Left colon (tissue), 2 donors: Measurements from ENCODE around the gene SLFN14. TPM values are rescaled to one million over a fixed set of nuclear protein-coding genes. Genes with fewer than 3 reads are reported as not detected.
A peak's percentile ranks its signal among the peaks of the same experiment; 100 is the strongest.
"Not testable (repeated sequence)": the region's sequence is repeated elsewhere in the genome, so short reads cannot be mapped to it uniquely, and the experiment has no call there.

Experiments
- ATAC-seq: fragments of 200-7000 bp; cut with Tn5 transposase; one replicate; pipeline ENCODE4 v1.9.1; 2020; ENCODE audit warnings: mild to moderate bottlenecking, moderate library complexity
- DNase-seq, 2 donors: peaks; one replicate each; pipeline ENCODE4 v3.0.0-alpha.2; 2020
- intact Hi-C, 2 donors: fragments of 100-400 bp; cut with DNase I in 1 of 2; cut with micrococcal nuclease in 1 of 2; formaldehyde crosslinking; loops; one replicate each; pipeline versions ENCODE4 v1.11.2 to v1.14.0; 2022; cut with DNase I, micrococcal nuclease
- total RNA-seq, 2 donors: library from RNA; stranded (reverse); fragmentation: NEBNext Ultra II Directional; extraction: Animal tissue kit (Norgen Biotek cat#: 25700); gene quantifications; one replicate each; pipeline ENCODE4 v1.2.1, GENCODE V29; 2021
- donor health status: DM: no; HTN: no; CAD: no.
- donor health status: DM: yes; HTN: yes; CAD: no.

The SLFN14 gene
- total RNA-seq, 2 donors from 2014 or later = not detected

DNA sequence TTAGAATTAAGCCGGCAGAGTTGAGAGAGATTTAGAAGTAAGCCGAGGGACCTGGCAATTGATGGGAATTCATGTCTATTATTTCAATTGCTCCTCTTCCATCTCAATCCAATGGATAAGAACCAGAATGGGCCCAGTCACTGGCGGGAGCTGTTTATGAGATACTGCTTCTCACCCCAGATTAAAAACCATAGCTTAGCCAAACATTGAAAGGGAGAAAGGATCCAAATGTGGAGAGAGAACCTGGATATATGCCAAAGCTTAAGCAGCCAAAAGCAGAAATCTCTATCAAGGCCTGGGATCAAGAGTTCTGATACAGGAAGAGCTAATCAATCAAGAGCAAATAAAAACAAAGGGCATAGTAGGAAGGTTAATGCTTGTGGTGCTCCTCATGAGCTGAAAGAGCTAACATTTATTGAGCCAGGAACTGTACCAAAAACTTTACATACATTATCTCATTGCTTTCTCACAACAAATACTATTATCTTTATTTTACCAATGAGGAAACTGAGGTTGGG is 26.0 kb downstream of the SLFN14 start:
- ATAC-seq (no peak), DNase-seq (no peak)
- intact Hi-C loops = loop anchor here (5.0 to 10.0 kb wide), 2 partner anchors 222 to 370 kb away; no protein-coding TSS in a partner anchor

DNA sequence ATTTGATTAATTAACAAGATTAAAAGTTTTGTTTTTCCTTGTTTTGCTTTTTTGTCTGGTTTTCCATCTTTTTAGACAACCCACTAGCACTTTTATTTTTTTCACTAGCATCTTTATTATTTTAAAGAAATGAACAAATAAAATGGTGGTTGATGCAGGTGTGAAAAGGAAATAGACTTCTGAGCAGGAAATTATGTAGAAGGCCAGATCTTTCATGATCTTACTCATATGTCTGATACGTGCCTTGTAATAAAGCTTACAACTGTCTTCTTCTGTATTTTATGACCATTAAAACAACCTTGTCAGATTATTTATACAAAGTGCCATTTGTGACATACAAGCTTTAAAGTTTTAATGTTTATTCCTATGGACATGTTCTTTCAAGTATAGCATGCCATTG is 29.5 kb downstream of the SLFN14 start:
- intact Hi-C loops = loop anchor here (5.0 to 10.0 kb wide), 2 partner anchors 219 to 366 kb away; no protein-coding TSS in a partner anchor
- no peak for ATAC-seq

DNA sequence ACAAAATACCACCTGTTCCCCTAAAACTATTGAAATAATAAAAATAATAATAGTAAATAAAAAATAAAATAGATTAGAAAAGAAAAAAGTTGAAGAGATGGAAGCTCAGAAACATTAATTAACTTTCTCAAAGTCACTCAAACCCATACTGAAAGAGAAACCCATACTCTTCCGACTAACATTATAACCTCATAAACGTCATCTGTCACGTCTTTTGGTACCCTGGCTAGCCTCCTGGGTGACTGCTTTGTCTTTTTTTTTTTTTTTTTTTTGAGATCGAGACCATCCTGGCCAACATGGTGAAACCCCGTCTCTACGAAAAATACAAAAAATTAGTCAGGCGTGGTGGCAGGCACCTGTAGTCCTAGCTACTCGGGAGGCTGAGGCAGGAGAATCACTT is 30.8 kb downstream of the SLFN14 start:
- DNase-seq (no peak), ATAC-seq (no peak)
- intact Hi-C loops = loop anchor here (5.0 to 10.0 kb wide), 2 partner anchors 218 to 365 kb away; no protein-coding TSS in a partner anchor

More for the DNA sequence above, 29.5 kb downstream of the SLFN14 start:
- no peak for DNase-seq

DNA sequence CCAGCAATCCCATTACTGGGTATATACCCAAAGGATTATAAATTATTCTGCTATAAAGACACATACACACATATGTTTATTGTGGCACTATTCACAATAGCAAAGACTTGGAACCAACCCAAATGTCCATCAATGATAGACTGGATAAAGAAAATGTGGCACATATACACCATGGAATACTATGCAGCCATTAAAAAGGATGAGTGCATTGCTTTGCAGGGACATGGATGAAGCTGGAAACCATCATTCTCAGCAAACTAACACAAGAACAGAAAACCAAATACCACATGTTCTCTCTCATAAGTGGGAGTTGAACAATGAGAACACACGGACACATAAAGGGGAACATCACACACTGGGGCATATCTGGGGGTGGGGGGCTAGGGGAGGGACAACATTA is 31.3 kb downstream of the SLFN14 start:
- ATAC-seq, DNase-seq, intact Hi-C loops: not testable (repeated sequence)

DNA sequence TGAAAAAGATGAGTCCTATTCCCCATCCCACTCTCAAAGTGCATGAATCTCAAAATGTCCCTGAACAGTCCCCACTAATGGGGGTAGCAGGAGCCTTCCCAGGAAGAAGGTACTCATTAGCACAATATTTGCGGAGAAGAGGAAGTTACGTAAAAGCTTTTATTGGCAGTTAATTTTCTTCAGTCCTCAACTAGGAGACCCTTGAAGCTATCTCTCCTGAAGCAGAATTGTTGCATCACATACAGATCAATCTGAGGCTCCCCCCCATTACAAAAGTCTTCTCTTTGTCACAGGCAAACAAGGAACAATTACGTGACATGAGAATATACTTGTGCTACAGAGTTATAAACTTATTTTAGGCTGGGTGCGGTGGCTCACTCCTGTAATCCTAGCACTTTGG is 37.3 kb downstream of the SLFN14 start:
- intact Hi-C loops = no loop called here
- DNase-seq (no peak), ATAC-seq (no peak)

DNA sequence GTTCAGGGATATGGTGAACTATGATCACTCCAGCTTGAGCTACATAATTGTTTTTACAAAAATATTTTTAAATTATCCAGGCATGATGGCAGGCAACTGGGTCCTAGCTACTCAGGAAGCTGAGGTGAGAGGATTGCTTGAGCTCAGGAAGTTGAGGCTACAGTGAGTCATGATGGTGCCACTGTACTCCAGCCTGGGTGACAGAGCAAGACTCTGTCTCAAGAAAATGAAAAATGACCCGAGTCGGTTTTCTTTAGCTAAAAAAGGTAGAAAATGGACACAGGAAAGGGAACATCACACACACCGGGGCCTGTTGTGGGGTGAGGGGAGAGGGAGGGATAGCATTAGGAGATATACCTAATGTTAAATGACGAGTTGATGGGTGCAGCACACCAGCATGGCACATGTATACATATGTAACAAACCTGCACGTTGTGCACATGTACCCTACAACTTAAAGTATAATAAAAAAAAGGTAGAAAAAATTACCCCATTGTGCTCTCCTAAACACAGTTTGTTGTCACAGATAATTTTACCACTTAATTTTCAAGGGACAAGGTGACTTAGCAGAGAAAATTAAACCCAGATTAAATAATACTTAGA is 38.9 kb downstream of the SLFN14 start:
- DNase-seq, intact Hi-C loops, ATAC-seq: not testable (repeated sequence)

DNA sequence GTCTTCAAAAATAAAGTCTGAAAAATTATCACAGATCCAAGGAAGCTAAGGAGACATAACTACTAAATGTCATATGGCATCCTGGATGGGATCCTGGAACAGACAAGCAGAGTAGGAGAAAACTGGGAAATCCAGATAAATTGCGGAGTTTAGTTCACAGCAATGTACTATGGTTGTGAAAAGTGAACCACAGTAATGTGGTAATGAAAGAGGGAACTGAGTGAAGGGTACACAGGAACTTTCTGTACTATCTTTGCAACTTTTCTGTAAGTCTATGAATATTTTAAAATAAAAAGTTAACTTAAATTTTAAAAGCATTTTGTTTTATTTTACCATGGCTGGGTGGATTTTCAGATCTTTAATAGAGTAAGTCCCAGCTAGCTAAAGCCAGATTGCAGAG is 39.5 kb downstream of the SLFN14 start:
- intact Hi-C loops = no loop called here
- no peak for ATAC-seq
- DNase-seq = no peak

DNA sequence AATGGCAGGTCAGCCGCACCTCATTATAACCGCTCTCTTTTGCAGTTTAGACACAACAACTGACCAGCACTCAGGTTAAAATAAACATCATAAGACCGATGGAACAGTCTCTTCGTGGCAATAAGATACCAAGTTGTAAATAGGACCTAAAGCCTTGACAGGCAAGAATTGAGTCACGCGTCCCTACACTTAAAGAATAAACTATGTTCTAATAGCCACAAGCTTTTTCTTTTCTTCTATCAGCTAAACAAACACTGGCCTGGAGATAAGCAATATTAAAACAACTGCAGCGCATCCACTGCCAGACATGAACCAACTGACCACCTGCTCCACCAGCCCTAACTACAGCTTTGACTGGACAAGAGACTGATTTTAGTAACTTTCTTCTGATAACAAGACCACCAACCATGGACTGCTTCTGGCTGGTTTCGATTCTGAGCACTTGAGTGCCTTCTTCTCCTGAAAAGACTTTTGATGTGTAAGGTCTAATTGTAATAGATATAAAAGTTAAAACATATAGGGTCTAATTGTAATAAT is 40.6 kb downstream of the SLFN14 start:
- intact Hi-C loops = no loop called here
- ATAC-seq (peak; percentile 19), DNase-seq (no peak)

DNA sequence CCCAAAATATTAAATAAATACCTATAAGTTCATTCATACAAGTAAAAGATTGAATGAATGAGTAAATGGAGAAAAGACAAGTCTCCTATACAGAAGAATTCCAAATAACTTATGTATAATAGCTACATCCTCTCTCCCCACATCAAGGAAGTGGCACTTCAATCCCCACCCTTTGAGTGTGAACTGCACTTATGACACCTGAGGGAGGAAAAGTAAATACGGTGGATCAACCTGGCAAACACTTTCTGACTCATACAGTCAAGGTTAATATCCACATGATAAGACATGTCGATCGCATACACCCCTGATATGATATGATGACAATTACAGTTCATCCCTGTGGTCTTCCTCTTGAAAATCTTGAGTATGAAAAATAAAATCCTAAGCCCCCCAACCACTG is 41.2 kb downstream of the SLFN14 start:
- no peak for DNase-seq
- intact Hi-C loops = no loop called here
- ATAC-seq = peak; percentile 81

DNA sequence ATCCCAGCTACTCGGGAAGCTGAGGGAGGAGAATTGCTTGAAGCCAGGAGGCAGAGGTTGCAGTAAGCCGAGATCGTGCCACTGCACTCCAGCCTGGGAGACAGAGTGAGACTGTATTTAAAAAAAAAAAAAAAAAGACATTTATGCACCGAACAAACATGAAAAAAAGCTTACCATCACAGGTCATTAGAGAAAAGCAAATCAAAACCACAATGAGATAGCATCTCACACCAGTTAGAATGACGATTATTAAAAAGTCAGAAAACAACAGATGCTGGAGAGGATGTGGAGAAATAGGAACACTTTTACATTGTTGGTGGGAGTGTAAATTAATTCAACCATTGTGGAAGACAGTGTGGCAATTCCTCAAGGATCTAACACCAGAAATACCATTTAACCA is 42.2 kb downstream of the SLFN14 start:
- intact Hi-C loops, ATAC-seq, DNase-seq: not testable (repeated sequence)

DNA sequence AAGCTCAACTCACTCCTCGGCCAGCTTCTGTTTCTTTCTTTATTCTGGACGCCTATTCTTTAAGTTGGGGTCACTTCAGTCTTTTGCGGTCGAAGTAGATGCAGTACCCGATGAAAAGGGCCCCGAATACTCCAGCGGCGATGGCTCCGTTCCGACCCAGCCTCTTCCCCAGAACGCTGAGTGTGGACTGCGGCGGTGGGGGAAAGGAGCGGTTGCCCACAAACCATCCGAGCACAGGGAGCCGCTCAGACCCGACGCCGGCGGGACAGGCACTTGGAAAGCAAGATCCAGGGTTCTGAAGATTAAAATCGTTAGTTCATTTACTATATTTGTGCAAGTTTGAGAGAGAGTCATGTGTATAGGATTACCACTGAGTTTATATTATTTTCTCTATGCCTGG is 45.6 kb downstream of the SLFN14 start:
- intact Hi-C loops = no loop called here
- DNase-seq = no peak
- no peak for ATAC-seq

DNA sequence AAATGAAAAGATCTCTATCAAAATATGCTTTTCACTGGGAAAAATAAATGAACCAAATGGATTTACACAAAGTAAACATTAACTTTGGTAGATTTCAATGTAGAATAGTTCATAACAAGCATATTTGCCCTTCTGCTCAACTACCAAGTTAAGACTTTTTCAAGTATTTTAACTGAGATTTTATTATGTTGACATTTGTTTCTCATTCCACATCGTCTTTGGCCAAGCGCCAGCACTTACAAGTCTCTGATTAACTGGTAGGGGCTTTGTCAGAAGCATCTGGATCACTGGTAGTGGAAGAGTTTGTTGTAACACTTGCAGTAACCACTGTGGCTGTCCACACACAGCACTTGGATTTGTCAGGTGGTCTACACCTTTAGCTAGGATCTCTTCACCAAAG is 46.1 kb downstream of the SLFN14 start:
- intact Hi-C loops = no loop called here
- ATAC-seq = no peak
- DNase-seq = no peak

Other genes starting within 250 kb of the SLFN14 start
- 1 to 10 TPM; 3.7 to 7.7 TPM for gene SLFN11, start 187.2 kb downstream of the SLFN14 start, total RNA-seq
- gene SLFN12, start 128.3 kb downstream of the SLFN14 start, total RNA-seq = 1 to 10 TPM; 2.8 to 3.8 TPM
- gene SLFN13, start 112.1 kb downstream of the SLFN14 start, total RNA-seq = 10 to 100 TPM in 1 of 2 donors, 1 to 10 TPM in 1; 8.6 to 12.5 TPM
- 1 to 10 TPM; 1.3 to 2.0 TPM for gene SLFN12L, start 23.1 kb downstream of the SLFN14 start, total RNA-seq
- gene PEX12, start 17.8 kb upstream of the SLFN14 start, total RNA-seq = 1 to 10 TPM; 2.8 to 4.7 TPM
- 100 to 1,000 TPM; 154 to 190 TPM for gene AP2B1, start 26.5 kb upstream of the SLFN14 start, total RNA-seq
- gene RASL10B, start 170.8 kb upstream of the SLFN14 start, total RNA-seq = under 1 TPM in 1 of 2 donors, not detected in 1; 0.31 TPM
- under 1 TPM in 1 of 2 donors, not detected in 1; 0.08 TPM for gene GAS2L2, start 192.4 kb upstream of the SLFN14 start, total RNA-seq
- not detected for gene C17orf50, start 200.1 kb upstream of the SLFN14 start, total RNA-seq
- gene MMP28, start 234.8 kb upstream of the SLFN14 start, total RNA-seq = 10 to 100 TPM; 62.7 to 83.0 TPM
- gene TAF15, start 248.7 kb upstream of the SLFN14 start, total RNA-seq = 100 to 1,000 TPM; 112 to 143 TPM